GM18511 (cell line): Measurements from ENCODE around the gene PRKCG.
"Not testable (repeated sequence)": the region's sequence is repeated elsewhere in the genome, so short reads cannot be mapped to it uniquely, and the experiment has no call there.

Experiments
- ATAC-seq: cut with Tn5 transposase; IDR thresholded peaks from one replicate; pipeline ENCODE4 v1.9.1; 2021; ENCODE audit warnings: mild to moderate bottlenecking, moderate library complexity; ENCODE audit not compliant: unreplicated experiment

Gene PRKCG

GRCh38 chr19:53942001-53942786 is 60.2 kb downstream of the PRKCG start:
- ATAC-seq: no peak

DNA sequence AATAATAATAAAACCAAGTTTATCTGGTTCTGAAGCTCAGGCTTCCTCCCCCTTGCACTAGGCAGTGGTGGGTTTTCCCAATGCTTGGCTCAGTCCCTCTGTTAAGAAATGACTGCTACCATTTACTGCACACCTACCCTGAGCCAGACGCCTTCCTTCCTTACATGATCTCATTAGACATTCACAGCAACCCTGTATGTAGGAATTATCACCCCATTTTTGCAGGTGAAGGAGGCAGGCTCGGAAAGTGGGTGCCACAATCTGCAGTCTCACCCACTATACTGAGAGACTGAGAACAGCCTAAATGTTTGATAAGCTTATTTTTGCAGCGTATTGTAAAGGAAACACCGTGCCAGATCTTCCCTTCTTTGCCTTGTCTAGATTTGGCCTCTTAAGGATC is 62.4 kb downstream of the PRKCG start:
- no peak for ATAC-seq

DNA sequence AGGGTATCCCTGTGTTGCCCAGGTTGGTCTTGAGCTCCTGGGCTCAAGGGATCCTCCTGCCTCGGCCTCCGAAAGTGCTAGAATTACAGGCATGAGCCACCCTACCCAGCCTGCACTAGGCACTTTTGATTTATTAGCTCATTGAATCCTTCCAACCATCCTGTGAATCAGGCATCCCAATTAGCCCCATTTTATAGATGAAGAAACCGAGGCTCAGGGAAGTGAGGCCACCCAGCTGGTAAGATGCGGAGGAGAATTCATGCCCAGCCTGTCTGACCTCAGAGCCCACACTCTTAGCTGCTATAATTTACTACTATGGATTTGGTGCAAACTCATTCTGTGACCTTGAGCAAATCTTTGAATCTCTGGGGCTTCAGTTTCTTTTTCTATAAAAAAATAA is 62.9 kb downstream of the PRKCG start:
- ATAC-seq: no peak

- no peak for ATAC-seq
Observed at GRCh38 chr19:53945441-53945840, 63.4 kb downstream of the PRKCG start.

GRCh38 chr19:53945998-53946397 is 64.0 kb downstream of the PRKCG start:
- no peak for ATAC-seq

- ATAC-seq: no peak
Observed at GRCh38 chr19:53947624-53948023, 65.6 kb downstream of the PRKCG start.

- not testable (repeated sequence) for ATAC-seq
Observed at GRCh38 chr19:53948611-53949010, 66.6 kb downstream of the PRKCG start.

DNA sequence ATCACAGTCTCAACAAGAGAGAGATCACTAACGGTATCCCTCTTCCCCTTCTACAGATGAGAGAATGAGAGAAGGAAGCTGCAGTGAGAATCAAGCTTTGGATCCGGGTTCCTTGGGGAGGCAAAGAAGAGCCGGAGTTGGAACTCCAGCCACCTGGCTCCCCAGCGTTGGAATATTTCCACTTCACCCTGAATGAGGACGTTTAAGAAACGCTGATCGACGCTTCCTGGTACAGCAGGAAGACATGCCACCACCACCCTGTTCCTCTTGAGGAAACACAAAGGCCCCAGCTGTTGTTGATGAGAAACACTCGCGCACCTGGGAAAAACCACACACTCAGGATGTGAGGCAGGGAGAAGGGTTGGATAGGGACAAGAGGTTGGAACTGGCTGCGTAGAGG is 69.4 kb downstream of the PRKCG start:
- no peak for ATAC-seq

GRCh38 chr19:53951947-53952346 is 70.0 kb downstream of the PRKCG start:
- ATAC-seq: no peak

- no peak for ATAC-seq
Observed at GRCh38 chr19:53953383-53953782, 71.4 kb downstream of the PRKCG start.
